Type B pancreatic cell (in vitro differentiated cells): Measurements from ENCODE around the gene FAM76A. TPM values are rescaled to one million over a fixed set of nuclear protein-coding genes. Genes with fewer than 3 reads are reported as not detected.
"Not testable (repeated sequence)": the region's sequence is repeated elsewhere in the genome, so short reads cannot be mapped to it uniquely, and the experiment has no call there.

ENCODE experiments used
- DNase-seq: peaks from one replicate; pipeline ENCODE4 v3.0.0; 2021; ENCODE audit warnings: mixed read lengths; ENCODE audit not compliant: unreplicated experiment; ENCODE audit errors: extremely low spot score
- H3K27ac Mint-ChIP-seq: 2 replicates; pipeline ENCODE4 v1.8.0; 2021; ENCODE audit warnings: mild to moderate bottlenecking, mixed read lengths
- H3K27me3 Mint-ChIP-seq: 2 replicates; pipeline ENCODE4 v1.8.0; 2021; ENCODE audit warnings: mixed read lengths
- H3K36me3 Mint-ChIP-seq: 2 replicates; pipeline ENCODE4 v1.8.0; 2021; ENCODE audit warnings: mixed read lengths
- H3K4me1 Mint-ChIP-seq: one replicate; pipeline ENCODE4 v1.8.0; 2021; ENCODE audit warnings: mixed read lengths; ENCODE audit not compliant: unreplicated experiment
- H3K4me3 Mint-ChIP-seq: 2 replicates; pipeline ENCODE4 v1.8.0; 2021; ENCODE audit warnings: mild to moderate bottlenecking, mixed read lengths
- H3K9me3 Mint-ChIP-seq: 2 replicates; pipeline ENCODE4 v1.8.0; 2021; ENCODE audit warnings: mixed read lengths
- CTCF ChIP-seq: fragments of 200-600 bp; sonication (generic); conservative IDR thresholded peaks from 2 replicates; pipeline ENCODE4 v1.5.0; 2021; ENCODE audit warnings: antibody characterized with exemption, mild to moderate bottlenecking
- total RNA-seq: library from RNA; stranded (reverse); gene quantifications from 2 replicates; pipeline ENCODE4 v1.2.1, GENCODE V29; 2021; ENCODE audit warnings: low replicate concordance

Gene FAM76A
- total RNA-seq, 1 donor from 2014 or later = 14.2 TPM

- H3K9me3 Mint-ChIP-seq = no peaks in the 10 kb centered on the region
- H3K36me3 Mint-ChIP-seq = peaks cover 20% of the 10 kb centered on the region
- H3K27ac Mint-ChIP-seq = peak overlapping the region; percentile 37
- no peak overlapping the region for H3K4me3 Mint-ChIP-seq
- no peaks in the 10 kb centered on the region for H3K27me3 Mint-ChIP-seq
- peaks cover 23% of the 10 kb centered on the region for H3K4me1 Mint-ChIP-seq
- no peak for DNase-seq
- no peak for TF ChIP-seq CTCF
Observed at GRCh38 chr1:27787895-27788294, 62.1 kb downstream of the FAM76A start.

GRCh38 chr1:27789540-27790041, 63.8 kb downstream of the FAM76A start:
- DNase-seq = peak; percentile 27
- Mint-ChIP-seq H3K27ac (peak overlapping the region; percentile 84), H3K9me3 (no peaks in the 10 kb centered on the region), H3K4me3 (peak overlapping the region; percentile 17), H3K36me3 (peaks cover 18% of the 10 kb centered on the region), H3K27me3 (no peaks in the 10 kb centered on the region), H3K4me1 (peaks cover 21% of the 10 kb centered on the region)
- TF ChIP-seq CTCF = no peak

GRCh38 chr1:27790270-27790669, 64.5 kb downstream of the FAM76A start:
- peak; percentile 8 for DNase-seq
- not testable (repeated sequence) for H3K4me3 Mint-ChIP-seq, H3K27me3 Mint-ChIP-seq, H3K9me3 Mint-ChIP-seq
- Mint-ChIP-seq H3K4me1 (peaks cover 17% of the 10 kb centered on the region), H3K36me3 (peaks cover 18% of the 10 kb centered on the region), H3K27ac (peak overlapping the region; percentile 84)

GRCh38 chr1:27795601-27796000, 69.8 kb downstream of the FAM76A start:
- no peak for DNase-seq
- TF ChIP-seq CTCF = no peak
- Mint-ChIP-seq H3K4me3 (no peak overlapping the region), H3K27me3 (no peaks in the 10 kb centered on the region), H3K4me1 (no peaks in the 10 kb centered on the region), H3K9me3 (no peaks in the 10 kb centered on the region), H3K27ac (no peak overlapping the region), H3K36me3 (peaks cover 25% of the 10 kb centered on the region)

GRCh38 chr1:27804791-27805190, 79.0 kb downstream of the FAM76A start:
- H3K4me3 Mint-ChIP-seq = no peak overlapping the region
- no peak for TF ChIP-seq CTCF
- no peaks in the 10 kb centered on the region for H3K4me1 Mint-ChIP-seq
- no peak overlapping the region for H3K27ac Mint-ChIP-seq
- DNase-seq = no peak
- no peaks in the 10 kb centered on the region for H3K27me3 Mint-ChIP-seq
- peaks cover 21% of the 10 kb centered on the region for H3K36me3 Mint-ChIP-seq
- H3K9me3 Mint-ChIP-seq = no peaks in the 10 kb centered on the region

GRCh38 chr1:27806758-27807157, 81.0 kb downstream of the FAM76A start:
- H3K27ac Mint-ChIP-seq = no peak overlapping the region
- H3K27me3 Mint-ChIP-seq = no peaks in the 10 kb centered on the region
- no peaks in the 10 kb centered on the region for H3K9me3 Mint-ChIP-seq
- no peak overlapping the region for H3K4me3 Mint-ChIP-seq
- no peak for DNase-seq
- TF ChIP-seq CTCF = no peak
- no peaks in the 10 kb centered on the region for H3K4me1 Mint-ChIP-seq
- peaks cover 17% of the 10 kb centered on the region for H3K36me3 Mint-ChIP-seq
